NCI-H1092 (cell line): ENCODE results near the gene GBA2.

Experiments
- DNase-seq: peaks from one replicate; lab custom pipeline; 2025; lab: John Stamatoyannopoulos, UW

The GBA2 gene

GRCh38 chr9:35716230-35716629 lies 32.8 kb downstream of the GBA2 start:
- DNase-seq = no peak

- DNase-seq = no peak
Measured at GRCh38 chr9:35714579-35715252, 34.3 kb downstream of the GBA2 start.

GRCh38 chr9:35714123-35714522 lies 34.9 kb downstream of the GBA2 start:
- DNase-seq = no peak

- DNase-seq = no peak
Measured at GRCh38 chr9:35713578-35713977, 35.5 kb downstream of the GBA2 start.

- DNase-seq = no peak
Measured at GRCh38 chr9:35712762-35713400, 36.1 kb downstream of the GBA2 start.

GRCh38 chr9:35711501-35712428 lies 37.3 kb downstream of the GBA2 start:
- no peak for DNase-seq

- no peak for DNase-seq
Measured at GRCh38 chr9:35710818-35711500, 38.1 kb downstream of the GBA2 start.

- no peak for DNase-seq
Measured at GRCh38 chr9:35708146-35708545, 40.9 kb downstream of the GBA2 start.

GRCh38 chr9:35706951-35707350 lies 42.1 kb downstream of the GBA2 start:
- DNase-seq = no peak

GRCh38 chr9:35705836-35706430 lies 43.1 kb downstream of the GBA2 start:
- DNase-seq = no peak

- DNase-seq = no peak
Measured at GRCh38 chr9:35705372-35705771, 43.7 kb downstream of the GBA2 start.

- no peak for DNase-seq
Measured at GRCh38 chr9:35703906-35704672, 44.9 kb downstream of the GBA2 start.

- no peak for DNase-seq
Measured at GRCh38 chr9:35702696-35703095, 46.3 kb downstream of the GBA2 start.

- no peak for DNase-seq
Measured at GRCh38 chr9:35700942-35701341, 48.1 kb downstream of the GBA2 start.

- DNase-seq = no peak
Measured at GRCh38 chr9:35700031-35700430, 49.0 kb downstream of the GBA2 start.

- DNase-seq = no peak
Measured at GRCh38 chr9:35698231-35698630, 50.8 kb downstream of the GBA2 start.

- no peak for DNase-seq
Measured at GRCh38 chr9:35697486-35697885, 51.5 kb downstream of the GBA2 start.

- DNase-seq = no peak
Measured at GRCh38 chr9:35696520-35697215, 52.4 kb downstream of the GBA2 start.

- no peak for DNase-seq
Measured at GRCh38 chr9:35695943-35696401, 53.1 kb downstream of the GBA2 start.

GRCh38 chr9:35691757-35692301 lies 57.2 kb downstream of the GBA2 start:
- DNase-seq = no peak
